WI38 (cell line): ENCODE data around the gene TOGARAM1.

Experiments
- H3K4me3 ChIP-seq: 2 replicates; pipeline ENCODE4 v1.5.1; 2011; ENCODE audit warnings: low read depth, mild to moderate bottlenecking, control low read depth, low read length
- CTCF ChIP-seq: IDR thresholded peaks from 2 replicates; pipeline ENCODE4 v1.5.1; 2012; ENCODE audit warnings: low read depth, mild to moderate bottlenecking, control low read depth, low read length

The TOGARAM1 gene

GRCh38 chr14:44963044-44963528 is 1.1 kb downstream of the TOGARAM1 start:
- H3K4me3 ChIP-seq: peak overlapping the region; percentile 94
- TF ChIP-seq CTCF: no peak

GRCh38 chr14:44963775-44964380 is 1.9 kb downstream of the TOGARAM1 start:
- peak overlapping the region; percentile 94 for H3K4me3 ChIP-seq
- TF ChIP-seq CTCF: no peak

- no peak for TF ChIP-seq CTCF
- H3K4me3 ChIP-seq: peak overlapping the region; percentile 1
Measured at GRCh38 chr14:44966601-44967336, 4.8 kb downstream of the TOGARAM1 start.

GRCh38 chr14:44968714-44969113 is 6.7 kb downstream of the TOGARAM1 start:
- H3K4me3 ChIP-seq: no peak overlapping the region
- no peak for TF ChIP-seq CTCF

GRCh38 chr14:44970907-44971306 is 8.9 kb downstream of the TOGARAM1 start:
- TF ChIP-seq CTCF: no peak
- H3K4me3 ChIP-seq: no peak overlapping the region

- no peak overlapping the region for H3K4me3 ChIP-seq
- TF ChIP-seq CTCF: no peak
Measured at GRCh38 chr14:44971459-44971858, 9.5 kb downstream of the TOGARAM1 start.

GRCh38 chr14:44979273-44979672 is 17.3 kb downstream of the TOGARAM1 start:
- no peak overlapping the region for H3K4me3 ChIP-seq
- no peak for TF ChIP-seq CTCF
